Nephron progenitor cell (in vitro differentiated cells): ENCODE measurements around the gene ARMC5.
A peak's percentile ranks its signal among the peaks of the same experiment; 100 is the strongest.

Experiments
- DNase-seq: peaks from one replicate; pipeline ENCODE4 v3.0.0; 2021
- H3K27ac Mint-ChIP-seq: 2 replicates; pipeline ENCODE4 v1.8.0; 2021; ENCODE audit warnings: mild to moderate bottlenecking, moderate library complexity, mixed read lengths
- H3K27me3 Mint-ChIP-seq: 2 replicates; pipeline ENCODE4 v1.8.0; 2021; ENCODE audit warnings: mild to moderate bottlenecking, low read depth, mixed read lengths; ENCODE audit not compliant: poor library complexity
- H3K36me3 Mint-ChIP-seq: 2 replicates; pipeline ENCODE4 v1.8.0; 2021; ENCODE audit warnings: low read depth, mixed read lengths
- H3K4me1 Mint-ChIP-seq: 2 replicates; pipeline ENCODE4 v1.8.0; 2021; ENCODE audit warnings: mixed read lengths
- H3K4me3 Mint-ChIP-seq: 2 replicates; pipeline ENCODE4 v1.8.0; 2021; ENCODE audit warnings: mild to moderate bottlenecking, moderate library complexity, mixed read lengths
- H3K9me3 Mint-ChIP-seq: 2 replicates; pipeline ENCODE4 v1.8.0; 2021; ENCODE audit warnings: mild to moderate bottlenecking, moderate library complexity, mixed read lengths
- CTCF ChIP-seq: fragments of 200-600 bp; sonication (generic); IDR thresholded peaks from 2 replicates; pipeline ENCODE4 v1.5.0; 2021; ENCODE audit warnings: antibody characterized with exemption

The ARMC5 gene

GRCh38 chr16:31451681-31452351, 7.5 kb upstream of the ARMC5 start:
- peak overlapping the region; percentile 37 for H3K4me3 Mint-ChIP-seq
- H3K4me1 Mint-ChIP-seq: peaks cover 60% of the 10 kb centered on the region
- no peaks in the 10 kb centered on the region for H3K36me3 Mint-ChIP-seq
- peak; percentile 60 for TF ChIP-seq CTCF
- DNase-seq: peak; percentile 55
- H3K27me3 Mint-ChIP-seq: no peaks in the 10 kb centered on the region
- no peaks in the 10 kb centered on the region for H3K9me3 Mint-ChIP-seq
- no peak overlapping the region for H3K27ac Mint-ChIP-seq

- H3K27me3 Mint-ChIP-seq: no peaks in the 10 kb centered on the region
- H3K9me3 Mint-ChIP-seq: no peaks in the 10 kb centered on the region
- no peaks in the 10 kb centered on the region for H3K36me3 Mint-ChIP-seq
- TF ChIP-seq CTCF: no peak
- peak overlapping the region; percentile 74 for H3K27ac Mint-ChIP-seq
- H3K4me3 Mint-ChIP-seq: no peak overlapping the region
- no peak for DNase-seq
- H3K4me1 Mint-ChIP-seq: peaks cover 69% of the 10 kb centered on the region
These were observed 6.6 kb upstream of the ARMC5 start for GRCh38 chr16:31452631-31453106.

GRCh38 chr16:31453255-31454204, 5.8 kb upstream of the ARMC5 start:
- Mint-ChIP-seq H3K9me3 (no peaks in the 10 kb centered on the region), H3K36me3 (no peaks in the 10 kb centered on the region), H3K27me3 (no peaks in the 10 kb centered on the region), H3K4me1 (peaks cover 75% of the 10 kb centered on the region), H3K27ac (peak overlapping the region; percentile 89), H3K4me3 (peak overlapping the region; percentile 52)
- no peak for TF ChIP-seq CTCF
- DNase-seq: peak; percentile 70

- no peak for TF ChIP-seq CTCF
- peak overlapping the region; percentile 54 for H3K27ac Mint-ChIP-seq
- H3K4me3 Mint-ChIP-seq: peak overlapping the region; percentile 59
- H3K4me1 Mint-ChIP-seq: peaks cover 78% of the 10 kb centered on the region
- H3K9me3 Mint-ChIP-seq: no peaks in the 10 kb centered on the region
- H3K27me3 Mint-ChIP-seq: no peaks in the 10 kb centered on the region
- H3K36me3 Mint-ChIP-seq: no peaks in the 10 kb centered on the region
- no peak for DNase-seq
These were observed 3.5 kb upstream of the ARMC5 start for GRCh38 chr16:31455601-31456314.

GRCh38 chr16:31456988-31457360, 2.3 kb upstream of the ARMC5 start:
- H3K36me3 Mint-ChIP-seq: no peaks in the 10 kb centered on the region
- H3K27me3 Mint-ChIP-seq: no peaks in the 10 kb centered on the region
- DNase-seq: no peak
- TF ChIP-seq CTCF: no peak
- no peaks in the 10 kb centered on the region for H3K9me3 Mint-ChIP-seq
- peak overlapping the region; percentile 30 for H3K4me3 Mint-ChIP-seq
- H3K4me1 Mint-ChIP-seq: peaks cover 73% of the 10 kb centered on the region
- H3K27ac Mint-ChIP-seq: no peak overlapping the region
